ENCODE data around the gene USP46. TPM values are rescaled to one million over a fixed set of nuclear protein-coding genes. Genes with fewer than 3 reads are reported as not detected.

The USP46 gene, protein sequence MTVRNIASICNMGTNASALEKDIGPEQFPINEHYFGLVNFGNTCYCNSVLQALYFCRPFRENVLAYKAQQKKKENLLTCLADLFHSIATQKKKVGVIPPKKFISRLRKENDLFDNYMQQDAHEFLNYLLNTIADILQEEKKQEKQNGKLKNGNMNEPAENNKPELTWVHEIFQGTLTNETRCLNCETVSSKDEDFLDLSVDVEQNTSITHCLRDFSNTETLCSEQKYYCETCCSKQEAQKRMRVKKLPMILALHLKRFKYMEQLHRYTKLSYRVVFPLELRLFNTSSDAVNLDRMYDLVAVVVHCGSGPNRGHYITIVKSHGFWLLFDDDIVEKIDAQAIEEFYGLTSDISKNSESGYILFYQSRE
- total RNA-seq, result 15.7 and 16.8 TPM in 2 replicates

DNA sequence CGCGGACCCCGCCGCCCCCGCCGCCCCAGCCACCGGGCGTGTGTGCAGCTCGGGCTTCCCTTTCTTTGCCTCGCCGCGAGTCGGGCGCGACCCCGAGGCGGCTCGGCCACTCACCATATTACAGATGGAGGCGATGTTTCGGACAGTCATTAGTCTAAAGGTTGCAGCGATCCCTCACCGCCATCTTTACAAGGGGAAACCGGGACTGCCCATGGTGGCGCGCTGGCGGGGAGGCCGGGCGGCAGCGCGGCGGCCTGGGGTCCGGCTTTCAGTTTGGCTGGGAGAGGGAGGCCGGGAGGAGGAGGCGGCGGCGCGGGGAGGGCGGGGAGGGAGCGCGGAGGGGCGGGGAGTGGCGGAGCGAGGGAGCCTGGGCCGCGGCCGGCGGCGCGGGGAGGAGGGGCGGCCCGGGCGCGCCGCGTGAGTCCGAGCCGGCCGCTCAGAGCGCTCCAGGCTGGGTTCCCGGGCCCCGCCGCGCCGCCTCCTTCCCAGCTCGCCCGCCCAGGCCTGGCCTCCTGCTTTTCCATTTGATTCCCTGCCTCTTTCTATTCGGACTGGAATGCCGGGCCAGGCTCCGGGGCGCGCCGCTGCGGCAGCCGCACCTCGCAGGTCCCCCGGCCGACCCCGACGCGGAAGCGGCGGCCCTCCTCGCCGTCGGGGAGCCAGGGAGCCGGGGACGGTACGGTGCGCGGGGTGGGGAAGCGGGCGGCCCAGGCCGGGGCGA lies at the start of gene USP46:
TSS of gene USP46 (minus strand) at position 301 of the 721 bp plus-strand sequence. CDS start at position 150, 151 bp downstream.
- intact Hi-C loops (cut with micrococcal nuclease), result loop anchor here (1.0 to 5.0 kb wide), 3 partner anchors 42 to 70 kb away; no protein-coding TSS in a partner anchor

DNA sequence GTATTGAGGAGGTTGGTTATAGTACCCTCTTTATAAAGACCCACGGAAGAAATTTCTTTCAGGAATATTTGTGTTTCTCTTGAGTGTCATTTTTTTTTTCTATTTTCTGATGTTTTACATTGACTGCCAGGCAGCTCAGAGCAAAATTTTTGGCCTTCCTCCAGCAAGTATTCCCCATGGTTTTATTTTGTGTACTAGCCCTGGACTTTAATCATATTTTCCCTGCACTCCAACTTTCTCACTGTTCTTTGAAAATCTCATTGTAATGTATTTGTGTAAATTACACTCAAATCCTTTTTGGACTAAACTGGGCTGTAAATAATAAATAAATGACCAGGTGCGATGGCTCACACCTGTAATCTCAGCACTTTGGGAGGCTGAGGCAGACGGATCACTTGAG lies 45.6 kb upstream of the USP46 start:
- intact Hi-C loops (cut with micrococcal nuclease), result no loop called here

DNA sequence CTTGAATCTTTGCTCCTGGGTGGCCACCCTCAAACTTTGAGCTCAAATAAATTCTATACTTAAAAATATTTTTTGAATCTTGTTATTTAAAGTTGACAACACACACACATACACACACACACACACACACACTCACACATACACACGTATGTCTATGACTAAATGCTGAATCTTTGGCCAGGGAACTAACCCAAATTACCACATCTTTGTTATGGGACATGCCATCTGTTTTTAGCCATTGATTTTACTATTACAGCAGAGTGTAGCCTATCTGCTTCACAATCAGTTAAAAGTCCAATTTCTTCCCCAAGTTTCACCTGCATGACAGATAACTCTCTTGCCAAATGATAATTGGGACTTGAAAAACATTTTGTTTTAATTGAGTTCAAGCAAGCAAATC lies 45.0 kb upstream of the USP46 start:
- intact Hi-C loops (cut with micrococcal nuclease), result no loop called here

DNA sequence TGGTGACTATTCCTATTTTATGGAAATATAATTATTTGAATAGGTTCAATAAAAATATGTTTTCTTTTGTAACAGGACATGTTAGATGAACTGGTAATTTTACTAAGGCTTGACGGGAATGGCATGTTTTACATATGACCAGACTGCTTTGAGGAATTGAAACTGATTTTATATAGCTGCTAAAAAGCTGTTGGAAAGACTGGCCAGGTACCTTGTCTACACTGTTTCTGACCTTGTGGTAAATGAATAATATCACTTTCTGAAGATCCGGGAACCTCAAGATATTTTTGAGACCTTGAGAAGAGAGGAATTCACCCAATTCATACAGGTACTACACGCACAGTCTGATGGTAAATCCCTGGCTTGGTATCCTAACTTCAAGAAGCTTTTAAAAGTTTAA lies 42.1 kb upstream of the USP46 start:
- intact Hi-C loops (cut with micrococcal nuclease), result no loop called here

DNA sequence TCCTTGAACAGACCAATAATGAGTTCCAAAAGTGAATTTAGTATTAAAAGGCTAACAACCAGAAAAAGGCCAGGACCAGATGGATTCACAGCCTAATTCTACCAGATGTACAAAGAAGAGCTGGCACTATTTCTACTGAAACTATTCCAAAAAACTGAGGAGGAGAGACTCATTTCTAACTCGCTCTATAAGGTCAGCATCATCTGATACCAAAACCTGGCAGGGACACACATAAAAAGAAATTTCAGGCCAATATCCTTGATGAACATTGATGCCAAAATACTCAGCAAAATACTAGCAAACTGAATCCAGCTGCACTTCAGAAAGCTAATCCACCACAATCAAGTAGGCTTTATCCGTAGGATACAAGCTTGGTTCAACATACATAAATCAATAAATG lies 35.8 kb upstream of the USP46 start:
- intact Hi-C loops (cut with micrococcal nuclease), result no loop called here

DNA sequence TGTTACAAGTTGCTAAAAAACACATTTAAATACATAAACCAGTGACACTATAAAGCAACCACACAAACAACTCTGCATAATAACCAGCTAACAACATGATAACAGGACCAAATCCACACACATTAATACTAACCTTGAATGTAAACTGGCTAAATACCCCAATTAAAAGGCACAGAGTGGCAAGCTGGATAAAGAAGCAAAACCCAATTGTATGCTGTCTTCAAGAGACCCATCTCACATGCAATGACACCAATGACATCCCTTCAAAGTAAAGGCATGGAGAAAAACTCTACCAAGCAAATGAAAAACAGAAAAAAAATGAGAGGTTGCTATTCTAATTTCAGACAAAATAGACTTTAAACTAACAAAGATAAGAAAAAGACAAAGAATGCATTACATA lies 34.4 kb upstream of the USP46 start:
- intact Hi-C loops (cut with micrococcal nuclease), result no loop called here

DNA sequence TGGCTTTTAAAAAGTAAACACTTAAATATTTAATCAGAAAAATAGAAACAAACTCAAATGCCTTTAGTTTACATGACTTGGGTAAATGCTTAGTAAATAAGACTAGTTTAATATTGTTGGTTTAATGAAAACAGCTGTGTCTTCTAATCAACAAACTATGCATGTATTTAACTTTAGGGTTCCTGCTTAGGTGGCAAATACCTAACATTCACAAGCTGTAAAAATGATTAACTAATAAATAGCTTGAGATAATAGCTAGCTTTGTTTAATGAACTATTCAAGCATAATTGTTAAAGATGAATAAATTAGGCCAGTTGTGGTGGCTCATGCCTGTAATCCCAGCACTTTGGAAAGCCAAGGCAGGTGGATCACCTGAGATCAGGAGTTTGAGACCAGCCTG lies 30.0 kb upstream of the USP46 start:
- intact Hi-C loops (cut with micrococcal nuclease), result no loop called here

DNA sequence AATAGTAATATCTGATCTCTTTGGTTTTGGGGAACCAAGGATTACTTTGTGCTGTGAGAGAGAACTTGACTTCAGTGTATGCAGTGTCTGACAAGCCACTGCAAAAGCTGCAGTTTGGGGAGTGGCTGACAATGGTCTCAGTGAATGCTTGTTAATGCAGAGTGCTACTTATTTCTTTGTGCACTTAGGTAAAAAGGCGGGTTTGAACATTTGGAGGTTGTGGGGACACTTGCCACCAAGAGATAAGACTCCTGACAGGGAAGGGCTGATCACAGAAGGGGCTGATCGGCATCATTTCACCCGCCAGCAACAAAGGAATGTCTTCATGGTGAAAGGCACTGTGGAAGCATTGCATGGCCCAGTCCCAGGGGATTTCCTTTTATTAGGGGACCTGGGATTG lies 28.6 kb upstream of the USP46 start:
- intact Hi-C loops (cut with micrococcal nuclease), result no loop called here

DNA sequence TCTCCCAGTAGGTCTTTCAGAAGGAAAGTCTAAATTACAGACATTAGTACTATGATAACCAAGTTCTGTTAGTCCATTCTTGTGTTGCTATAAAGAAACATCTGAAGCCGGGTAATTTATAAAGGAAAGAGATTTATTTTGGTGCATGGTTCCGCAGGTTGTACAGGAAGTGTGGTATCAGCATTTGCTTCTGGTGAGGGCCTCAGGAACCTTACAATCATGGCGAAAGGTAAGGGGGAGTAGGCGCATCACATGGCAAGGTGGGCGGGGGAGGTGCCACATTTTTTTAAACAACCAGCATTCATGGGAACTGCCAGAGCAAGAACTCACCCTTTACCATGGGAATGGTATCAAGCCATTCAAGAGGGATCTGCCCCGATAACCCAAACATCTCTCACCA lies 26.2 kb upstream of the USP46 start:
- intact Hi-C loops (cut with micrococcal nuclease), result no loop called here

DNA sequence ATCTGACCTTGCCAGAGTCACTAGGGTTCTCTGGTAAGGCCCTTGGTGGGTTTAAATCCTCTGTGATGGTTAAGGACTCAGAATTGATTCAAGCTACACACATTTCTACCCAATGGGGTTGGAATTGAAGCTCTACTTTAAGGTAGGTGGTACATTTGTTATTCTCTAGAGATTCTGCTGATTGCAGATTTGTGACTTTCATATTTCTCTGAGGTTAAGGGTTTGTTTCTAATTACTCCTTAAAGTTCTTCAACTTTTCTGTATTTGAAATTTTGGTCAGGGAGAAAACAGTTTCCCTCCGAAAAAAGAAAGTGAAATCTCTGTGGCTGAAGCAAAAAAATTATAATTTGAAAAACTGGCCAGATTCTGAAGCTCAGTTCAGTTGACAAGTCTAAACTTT lies 25.8 kb upstream of the USP46 start:
- intact Hi-C loops (cut with micrococcal nuclease), result no loop called here

DNA sequence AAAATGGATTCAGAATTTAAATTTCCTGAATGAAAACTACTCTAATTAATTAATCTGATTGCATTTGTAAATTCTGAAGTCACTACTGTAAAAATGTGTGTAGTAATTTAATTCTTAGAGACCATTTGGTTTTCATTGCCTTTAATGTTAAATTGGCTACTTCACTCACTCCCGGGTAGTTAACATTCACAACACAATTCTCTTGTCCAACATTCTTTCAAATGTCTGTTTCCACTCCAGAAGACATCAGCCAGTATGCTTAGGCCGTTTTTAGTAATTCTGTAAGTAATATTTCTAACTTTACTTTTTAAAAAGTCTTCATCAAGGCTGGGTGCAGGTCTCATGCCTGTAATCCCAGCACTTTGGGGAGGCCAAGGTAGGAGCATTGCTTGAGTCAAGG lies 21.3 kb upstream of the USP46 start:
- intact Hi-C loops (cut with micrococcal nuclease), result no loop called here

DNA sequence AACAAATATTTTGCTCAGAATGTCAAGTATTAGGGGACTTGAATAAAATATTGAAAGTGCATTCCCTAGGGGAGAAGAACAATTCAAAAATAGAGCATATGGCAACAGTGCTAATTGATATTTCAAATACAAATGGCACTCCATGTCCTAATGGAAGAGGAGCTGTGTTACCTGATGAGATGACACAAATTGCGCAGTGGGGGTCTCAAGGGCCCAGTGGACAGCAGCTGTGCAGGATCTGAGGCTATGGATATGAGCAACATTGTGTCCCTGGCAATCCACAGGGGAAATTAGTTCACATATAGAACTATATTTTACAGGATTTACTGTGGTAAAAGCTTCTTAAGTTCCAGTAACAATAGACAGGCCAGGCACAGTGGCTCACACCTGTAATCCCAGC lies 17.4 kb upstream of the USP46 start:
- intact Hi-C loops (cut with micrococcal nuclease), result no loop called here

DNA sequence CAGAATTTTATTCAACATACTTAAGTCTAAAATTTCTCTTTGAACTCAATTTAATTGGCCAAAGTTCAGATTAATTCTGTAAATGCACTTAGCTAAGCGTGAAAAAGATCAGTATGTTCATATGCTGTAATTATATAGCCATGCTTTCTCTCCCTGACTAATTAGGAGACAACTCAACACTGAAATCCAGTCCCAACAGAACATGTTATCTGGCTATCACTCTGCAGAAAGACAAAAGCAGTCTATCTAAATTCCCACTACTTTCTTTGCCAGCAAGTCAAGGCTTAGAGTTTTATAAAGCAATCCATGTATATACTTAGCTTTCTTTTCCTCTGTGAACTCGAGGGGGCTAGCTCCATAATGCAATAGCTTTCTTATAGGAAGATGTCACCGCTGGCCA lies 16.0 kb upstream of the USP46 start:
- intact Hi-C loops (cut with micrococcal nuclease), result no loop called here

DNA sequence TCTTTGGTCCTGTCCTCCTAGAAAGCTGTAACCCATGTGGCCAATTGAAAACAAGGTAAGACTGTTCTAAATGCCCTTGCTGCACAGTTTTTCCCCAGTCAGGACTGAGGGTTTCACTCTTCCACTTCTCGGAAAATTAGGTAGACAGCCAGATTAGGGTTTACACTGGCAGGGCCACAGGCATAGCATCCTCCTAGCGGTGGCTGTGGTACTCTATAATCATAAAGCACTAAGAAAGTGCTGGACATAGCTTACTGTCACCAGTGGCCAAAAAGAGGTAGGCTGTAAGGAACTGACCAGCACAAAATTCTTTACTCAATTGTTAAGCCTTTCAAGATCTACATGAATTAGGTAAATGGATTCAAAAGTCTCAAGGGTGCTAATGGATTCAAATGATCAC lies 11.6 kb upstream of the USP46 start:
- intact Hi-C loops (cut with micrococcal nuclease), result no loop called here

DNA sequence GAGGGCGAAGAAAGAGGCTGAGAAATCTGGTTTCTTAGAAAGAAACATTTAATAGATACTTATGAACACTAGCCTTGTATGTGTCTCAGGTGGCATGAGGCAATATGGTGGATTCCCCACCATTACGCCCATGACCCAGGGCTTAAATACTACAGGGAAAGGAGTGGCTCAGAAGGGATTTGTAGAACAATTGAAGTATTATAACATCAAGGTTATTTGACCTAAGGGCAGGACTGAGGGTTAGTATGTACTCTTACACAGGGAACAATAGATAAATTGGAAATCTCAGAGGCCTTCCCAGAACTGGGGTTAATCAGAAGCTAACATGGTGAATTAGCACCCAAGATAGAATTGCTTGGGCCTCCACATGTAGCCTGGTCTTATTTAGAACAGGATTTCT lies 11.0 kb upstream of the USP46 start:
- intact Hi-C loops (cut with micrococcal nuclease), result no loop called here

DNA sequence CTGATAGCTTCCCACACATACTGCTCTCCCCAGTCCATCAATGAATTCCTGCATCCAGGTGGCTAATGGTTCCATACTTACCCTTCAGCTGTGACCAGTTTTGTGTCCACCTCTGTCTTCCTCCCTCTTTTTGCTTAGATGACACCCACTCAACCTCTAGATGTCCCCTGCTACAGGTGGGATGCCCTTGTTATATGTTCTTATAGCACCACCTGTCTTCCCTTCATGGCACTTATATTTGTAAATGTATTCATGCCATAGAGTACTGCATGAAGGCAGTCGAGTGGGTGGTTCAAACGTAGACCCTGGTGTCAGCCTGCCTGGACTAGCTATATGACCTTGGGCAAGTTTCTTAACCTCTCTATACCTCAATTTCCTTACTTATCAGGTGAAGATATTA lies 6.5 kb upstream of the USP46 start:
- intact Hi-C loops (cut with micrococcal nuclease), result loop anchor here (1.0 kb wide), 2 partner anchors 120 to 289 kb away; no protein-coding TSS in a partner anchor

DNA sequence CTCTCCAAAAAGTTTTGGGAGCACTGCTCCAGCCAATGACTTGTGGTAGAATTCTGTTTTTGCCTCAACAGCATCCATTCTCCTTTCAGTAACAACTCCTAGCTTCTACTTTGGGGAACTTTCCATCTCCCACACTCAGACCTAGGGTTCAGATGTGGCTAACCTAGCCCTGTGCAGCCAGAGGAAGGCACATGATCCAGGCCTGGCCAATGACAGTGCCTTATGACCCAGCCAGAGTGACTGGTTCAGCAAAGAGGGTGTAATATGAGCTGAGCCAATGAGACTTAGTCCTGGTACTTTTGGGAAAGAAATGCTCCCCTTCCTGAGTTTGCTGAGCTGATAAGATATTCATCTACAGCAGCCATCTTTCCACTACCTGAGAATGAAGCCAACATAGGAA lies 5.4 kb upstream of the USP46 start:
- intact Hi-C loops (cut with micrococcal nuclease), result loop anchor here (5.0 kb wide), 2 partner anchors 198 to 318 kb away; partner anchors contain the start of gene RASL11B

DNA sequence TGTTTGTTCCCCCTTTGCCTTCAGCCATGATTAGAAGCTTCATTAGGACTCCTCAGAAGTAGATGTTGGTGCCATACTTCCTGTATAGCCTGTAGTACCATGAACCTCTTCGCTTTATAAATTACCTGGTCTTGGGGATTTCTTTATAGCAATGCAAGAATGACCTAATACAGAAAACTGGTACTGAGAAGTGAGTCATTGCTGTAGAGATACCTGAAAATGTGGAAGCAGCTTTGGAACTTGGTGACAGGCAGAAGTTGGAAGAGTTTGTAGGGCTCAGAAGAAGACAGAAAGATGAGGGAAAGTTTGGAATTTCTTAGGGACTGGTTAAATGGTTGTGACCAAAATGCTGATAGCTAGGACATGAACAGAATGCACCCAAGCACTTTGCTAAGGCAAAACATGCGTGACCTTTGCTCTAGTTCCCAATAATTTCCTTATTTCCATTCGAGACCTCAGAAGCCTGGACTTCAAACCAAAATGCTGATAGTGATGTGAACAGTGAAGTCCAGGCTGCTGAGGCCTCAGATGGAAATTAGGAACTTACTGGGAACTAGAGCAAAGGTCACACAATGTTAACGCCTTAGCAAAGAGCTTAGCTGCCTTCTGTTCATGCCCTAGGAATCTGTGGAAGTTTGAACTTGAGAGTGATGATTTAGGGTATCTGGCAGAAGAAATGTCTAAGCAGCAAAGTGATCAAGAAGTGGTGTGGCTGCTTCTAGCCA lies 3.0 kb upstream of the USP46 start:
- intact Hi-C loops (cut with micrococcal nuclease), result loop anchor here (5.0 kb wide), 2 partner anchors 200 to 320 kb away; partner anchors contain the start of gene RASL11B

DNA sequence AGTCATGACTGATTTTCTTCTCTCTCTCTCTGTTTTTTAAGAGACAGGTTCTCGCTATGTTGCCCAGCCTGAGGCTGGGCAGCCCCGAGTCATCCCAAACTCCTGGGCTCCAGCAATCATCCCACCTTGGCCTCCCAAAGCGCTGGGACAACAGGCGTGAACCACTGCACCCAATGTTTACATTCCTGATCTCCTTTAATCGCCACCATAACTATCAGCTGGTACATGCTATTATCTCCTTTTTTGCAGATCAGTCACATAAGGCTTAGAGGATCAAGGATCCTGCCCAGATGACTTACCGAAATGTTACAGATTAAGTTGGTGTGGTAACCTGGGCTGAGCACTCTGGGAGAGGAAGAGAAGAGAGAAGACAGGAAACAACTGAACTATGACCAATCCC lies 1.5 kb upstream of the USP46 start:
- intact Hi-C loops (cut with micrococcal nuclease), result loop anchor here (5.0 kb wide), 2 partner anchors 202 to 322 kb away; partner anchors contain the start of gene RASL11B

DNA sequence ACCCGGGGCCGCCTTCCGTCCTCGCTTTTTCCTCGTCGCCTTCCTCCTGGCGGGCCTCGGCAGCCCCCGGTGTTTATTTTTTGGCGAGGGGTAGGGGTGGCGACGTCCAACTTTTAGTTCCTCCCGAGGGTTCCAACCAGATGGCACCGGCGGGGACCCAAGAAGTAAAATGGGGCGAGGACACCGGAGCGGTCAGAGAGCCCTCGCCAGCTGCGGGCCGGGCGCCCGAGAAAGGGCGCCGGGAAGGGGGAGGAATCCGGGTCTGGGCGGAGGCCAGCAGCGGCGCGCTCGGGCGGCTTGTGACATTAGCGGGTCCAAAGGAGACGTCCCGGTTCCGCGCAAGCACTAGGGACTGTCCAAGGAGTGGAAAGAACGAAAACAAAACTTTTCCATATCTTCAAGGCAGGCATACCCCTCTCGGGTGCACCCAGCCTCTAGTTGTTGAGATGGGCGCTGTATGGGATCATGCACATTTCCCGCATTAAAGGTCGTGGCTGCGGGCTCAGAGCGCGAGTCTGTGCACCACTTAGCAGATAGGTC lies 691 bp upstream of the USP46 start:
- intact Hi-C loops (cut with micrococcal nuclease), result loop anchor here (1.0 to 5.0 kb wide), 5 partner anchors 42 to 323 kb away; partner anchors contain the start of gene RASL11B

DNA sequence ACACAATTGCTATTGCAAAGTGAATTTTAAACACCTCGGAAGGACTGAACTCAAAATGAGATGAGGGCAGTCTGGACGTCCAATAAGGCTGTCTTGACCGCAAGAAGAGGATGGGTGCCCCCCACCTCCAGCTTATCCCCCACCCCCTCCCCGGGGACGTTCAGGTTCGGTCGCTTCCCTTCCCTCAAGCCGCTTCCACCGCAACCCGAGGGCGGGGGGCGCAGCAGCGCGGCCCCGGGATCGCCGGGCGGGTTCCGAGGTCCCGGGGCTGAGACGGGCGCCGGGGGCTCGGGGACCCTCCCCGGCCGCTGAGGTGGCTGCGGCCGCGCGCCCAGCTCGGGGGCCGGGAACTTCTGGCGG lies 480 bp downstream of the USP46 start:
- intact Hi-C loops (cut with micrococcal nuclease), result loop anchor here (2.0 to 5.0 kb wide), 2 partner anchors 41 to 70 kb away; no protein-coding TSS in a partner anchor

Measured in T-helper 2 cell treated with Interferon-gamma antibody and Interleukin-4, amounts not matched to agents 100 ng/mL and 5 ng/mL, for 36 hours (primary cell).